Cardiac muscle cell (in vitro differentiated cells and primary cell): Measurements from ENCODE around the gene PARD3. TPM values are rescaled to one million over a fixed set of nuclear protein-coding genes. Genes with fewer than 3 reads are reported as not detected.

Source experiments
- DNase-seq, 2 donors: peaks; one replicate each; pipeline versions ENCODE4 v3.0.0 to v3.0.0-alpha.2; 2010 to 2017; ENCODE audit warnings: low read depth in 1 of 2, low spot score in 1 of 2
- H3K27ac ChIP-seq: fragments of 200-600 bp; sonication (generic); 2 replicates; pipeline ENCODE4 v1.5.1; 2016
- H3K27me3 ChIP-seq: fragments of 200-600 bp; sonication (generic); 2 replicates; pipeline ENCODE4 v1.6.0; 2016; ENCODE audit warnings: control low read depth
- H3K36me3 ChIP-seq: fragments of 200-600 bp; sonication (generic); 2 replicates; pipeline ENCODE4 v1.5.1; 2016; ENCODE audit warnings: control low read depth
- H3K4me1 ChIP-seq: fragments of 200-600 bp; sonication (generic); 2 replicates; pipeline ENCODE4 v1.8.1; 2017; ENCODE audit warnings: low read depth, mild to moderate bottlenecking, mixed run types
- H3K4me3 ChIP-seq: fragments of 200-600 bp; sonication (generic); 2 replicates; pipeline ENCODE4 v1.5.1; 2016; ENCODE audit warnings: mild to moderate bottlenecking
- H3K9me3 ChIP-seq: fragments of 200-600 bp; sonication (generic); 2 replicates; pipeline ENCODE4 v1.5.1; 2017; ENCODE audit warnings: low read depth, mild to moderate bottlenecking, control low read depth
- CTCF ChIP-seq: IDR thresholded peaks from 2 replicates; pipeline ENCODE4 v1.5.1; 2012; ENCODE audit warnings: low read depth, mild to moderate bottlenecking, low read length
- polyA plus RNA-seq: library from polyadenylated mRNA; unstranded; fragments of >200 nt; fragmentation: Nextera tagmentation; extraction: Ambion mirVana; gene quantifications from 2 replicates; pipeline ENCODE4 v1.2.1, GENCODE V29; 2016
- total RNA-seq: library from RNA; depleted of rRNA; stranded (reverse); fragments of >200 nt; gene quantifications from 2 replicates; pipeline ENCODE4 v1.2.3, GENCODE V29; 2016

PARD3 gene
- total and polyA plus RNA-seq, 2 experiments from 2014 or later = 36.5 to 64.8 TPM

GRCh38 chr10:34152434-34152833, 662.7 kb downstream of the PARD3 start:
- Histone ChIP-seq H3K9me3 (no peaks in the 10 kb centered on the region), H3K27ac (no peak overlapping the region), H3K36me3 (no peaks in the 10 kb centered on the region), H3K4me3 (no peak overlapping the region), H3K27me3 (no peaks in the 10 kb centered on the region), H3K4me1 (no peaks in the 10 kb centered on the region)
- no peak for DNase-seq
- no peak for TF ChIP-seq CTCF

GRCh38 chr10:34151931-34152330, 663.2 kb downstream of the PARD3 start:
- no peaks in the 10 kb centered on the region for H3K36me3 ChIP-seq
- H3K27ac ChIP-seq = no peak overlapping the region
- no peaks in the 10 kb centered on the region for H3K27me3 ChIP-seq
- no peak for TF ChIP-seq CTCF
- no peak for DNase-seq
- H3K4me3 ChIP-seq = no peak overlapping the region
- no peaks in the 10 kb centered on the region for H3K9me3 ChIP-seq
- H3K4me1 ChIP-seq = no peaks in the 10 kb centered on the region

GRCh38 chr10:34151481-34151880, 663.6 kb downstream of the PARD3 start:
- Histone ChIP-seq H3K36me3 (no peaks in the 10 kb centered on the region), H3K27ac (no peak overlapping the region), H3K9me3 (no peaks in the 10 kb centered on the region), H3K27me3 (no peaks in the 10 kb centered on the region), H3K4me3 (no peak overlapping the region), H3K4me1 (no peaks in the 10 kb centered on the region)
- no peak for DNase-seq
- TF ChIP-seq CTCF = no peak

GRCh38 chr10:34150103-34150502, 665.0 kb downstream of the PARD3 start:
- no peaks in the 10 kb centered on the region for H3K36me3 ChIP-seq
- no peak overlapping the region for H3K4me3 ChIP-seq
- H3K9me3 ChIP-seq = no peaks in the 10 kb centered on the region
- no peak for DNase-seq
- no peak overlapping the region for H3K27ac ChIP-seq
- no peaks in the 10 kb centered on the region for H3K27me3 ChIP-seq
- TF ChIP-seq CTCF = no peak
- no peaks in the 10 kb centered on the region for H3K4me1 ChIP-seq

GRCh38 chr10:34148305-34148657, 666.8 kb downstream of the PARD3 start:
- no peaks in the 10 kb centered on the region for H3K36me3 ChIP-seq
- no peaks in the 10 kb centered on the region for H3K9me3 ChIP-seq
- DNase-seq = no peak
- H3K27ac ChIP-seq = no peak overlapping the region
- H3K4me3 ChIP-seq = no peak overlapping the region
- H3K4me1 ChIP-seq = no peaks in the 10 kb centered on the region
- H3K27me3 ChIP-seq = no peaks in the 10 kb centered on the region
- no peak for TF ChIP-seq CTCF

GRCh38 chr10:34147641-34148304, 667.3 kb downstream of the PARD3 start:
- Histone ChIP-seq H3K4me1 (no peaks in the 10 kb centered on the region), H3K36me3 (no peaks in the 10 kb centered on the region), H3K27ac (no peak overlapping the region), H3K4me3 (no peak overlapping the region), H3K9me3 (no peaks in the 10 kb centered on the region), H3K27me3 (no peaks in the 10 kb centered on the region)
- no peak for DNase-seq
- no peak for TF ChIP-seq CTCF
